Posterior cingulate gyrus (tissue), 11 donors: ENCODE results near the gene CD83.
"Not testable (repeated sequence)": the region's sequence is repeated elsewhere in the genome, so short reads cannot be mapped to it uniquely, and the experiment has no call there.

ENCODE experiments used
- DNase-seq, 10 donors: peaks; one replicate each; pipeline versions ENCODE4 v3.0.0 to v3.0.0-alpha.2; 2020 to 2021; ENCODE audit warnings: mixed read lengths in 3 of 10
- intact Hi-C: fragments of 100-400 bp; cut with DNase I; formaldehyde crosslinking; loops from one replicate; pipeline ENCODE4 v1.15.1; 2023

CD83 gene

DNA sequence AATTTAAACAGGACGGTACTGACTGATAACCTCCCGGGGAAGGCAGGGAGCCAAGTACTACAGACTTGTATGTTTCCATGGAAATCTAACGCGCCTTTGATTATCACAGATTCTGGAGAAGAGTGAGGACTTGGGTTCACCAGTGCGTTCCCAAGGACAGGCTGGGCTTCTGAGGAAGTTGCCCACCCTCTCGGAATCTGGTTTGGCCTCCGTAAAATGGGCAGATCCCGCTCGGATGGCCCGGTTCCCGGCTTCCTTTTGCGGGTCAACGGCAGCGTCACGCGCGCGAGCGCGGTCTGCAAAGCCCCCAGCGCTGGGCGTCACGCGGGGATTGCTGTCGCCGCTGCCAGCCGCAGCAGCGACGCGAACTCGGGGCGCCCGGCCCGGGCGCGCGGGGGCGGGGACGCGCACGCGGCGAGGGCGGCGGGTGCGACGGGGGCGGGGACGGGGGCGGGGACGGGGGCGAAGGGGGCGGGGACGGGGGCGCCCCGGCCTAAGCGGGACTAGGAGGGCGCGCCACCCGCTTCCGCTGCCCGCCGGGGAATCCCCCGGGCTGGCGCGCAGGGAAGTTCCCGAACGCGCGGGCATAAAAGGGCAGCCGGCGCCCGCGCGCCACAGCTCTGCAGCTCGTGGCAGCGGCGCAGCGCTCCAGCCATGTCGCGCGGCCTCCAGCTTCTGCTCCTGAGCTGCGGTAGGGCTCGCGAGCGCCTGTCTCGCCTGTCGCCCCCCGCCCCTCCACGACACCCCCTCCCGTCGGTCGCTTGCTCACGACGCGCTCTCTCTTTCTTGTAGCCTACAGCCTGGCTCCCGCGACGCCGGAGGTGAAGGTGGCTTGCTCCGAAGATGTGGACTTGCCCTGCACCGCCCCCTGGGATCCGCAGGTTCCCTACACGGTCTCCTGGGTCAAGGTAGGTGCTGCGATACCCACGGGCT lies at the start of gene CD83:
Gene CD83, plus strand, starts transcription at position 615 of the 933 bp plus-strand sequence. Its CDS starts 40 bp downstream, at position 655.
- peak in 7 of 10 donors; percentile 24 to 92 (median 56) for DNase-seq

DNA sequence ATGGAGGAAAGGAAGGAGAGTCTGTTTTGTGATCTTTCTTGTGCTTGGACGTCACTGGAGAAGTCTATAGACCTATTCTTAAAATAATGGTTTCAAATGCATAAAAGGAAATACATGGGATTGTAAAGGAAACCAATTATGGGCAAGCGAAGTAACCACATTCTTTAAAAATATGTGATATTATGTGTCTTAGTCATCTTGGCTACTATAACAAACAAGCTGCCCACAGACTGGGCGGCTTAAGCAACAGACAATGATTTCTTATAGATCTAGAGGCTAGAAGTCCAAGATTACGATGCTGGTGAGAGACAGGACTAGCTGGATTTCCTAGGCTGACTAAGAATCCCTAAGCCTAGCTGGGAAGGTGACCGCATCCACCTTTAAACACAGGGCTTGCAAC lies 49.4 kb upstream of the CD83 start:
- no peak for DNase-seq
- intact Hi-C loops: loop anchor here (10.0 kb wide), 2 partner anchors 273 to 453 kb away; partner anchors contain the start of gene NOL7

More for the DNA sequence above, at the start of gene CD83:
- intact Hi-C loops: no loop called here

- intact Hi-C loops: loop anchor here (10.0 kb wide), 2 partner anchors 274 to 454 kb away; partner anchors contain the start of gene NOL7
These were observed 48.9 kb upstream of the CD83 start for GRCh38 chr6:14068623-14069022.

DNA sequence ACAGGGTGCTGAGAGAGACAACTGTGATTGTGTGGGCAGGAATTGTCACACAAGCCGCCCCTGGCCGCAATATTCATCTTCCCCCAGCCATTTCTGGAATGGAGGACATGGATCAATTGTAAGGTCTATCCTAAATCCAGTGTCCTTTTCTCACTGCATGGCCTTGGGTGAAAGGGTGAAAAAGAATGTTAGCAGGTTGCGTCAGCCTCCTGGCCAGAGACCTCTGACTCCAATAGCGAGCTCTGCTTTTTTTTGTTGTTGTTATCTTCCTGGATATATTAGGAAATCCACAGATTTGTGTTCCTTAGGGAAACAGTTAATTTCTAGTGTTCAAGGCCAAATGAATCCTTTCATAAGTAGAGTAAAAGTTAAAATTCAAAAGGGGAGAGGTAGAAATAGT lies 47.1 kb upstream of the CD83 start:
- DNase-seq: no peak
- intact Hi-C loops: no loop called here

More at GRCh38 chr6:14068623-14069022, 48.9 kb upstream of the CD83 start:
- DNase-seq: peak in 1 of 10 donors; percentile 68

GRCh38 chr6:14072084-14072483 lies 45.5 kb upstream of the CD83 start:
- DNase-seq: no peak
- intact Hi-C loops: no loop called here

DNA sequence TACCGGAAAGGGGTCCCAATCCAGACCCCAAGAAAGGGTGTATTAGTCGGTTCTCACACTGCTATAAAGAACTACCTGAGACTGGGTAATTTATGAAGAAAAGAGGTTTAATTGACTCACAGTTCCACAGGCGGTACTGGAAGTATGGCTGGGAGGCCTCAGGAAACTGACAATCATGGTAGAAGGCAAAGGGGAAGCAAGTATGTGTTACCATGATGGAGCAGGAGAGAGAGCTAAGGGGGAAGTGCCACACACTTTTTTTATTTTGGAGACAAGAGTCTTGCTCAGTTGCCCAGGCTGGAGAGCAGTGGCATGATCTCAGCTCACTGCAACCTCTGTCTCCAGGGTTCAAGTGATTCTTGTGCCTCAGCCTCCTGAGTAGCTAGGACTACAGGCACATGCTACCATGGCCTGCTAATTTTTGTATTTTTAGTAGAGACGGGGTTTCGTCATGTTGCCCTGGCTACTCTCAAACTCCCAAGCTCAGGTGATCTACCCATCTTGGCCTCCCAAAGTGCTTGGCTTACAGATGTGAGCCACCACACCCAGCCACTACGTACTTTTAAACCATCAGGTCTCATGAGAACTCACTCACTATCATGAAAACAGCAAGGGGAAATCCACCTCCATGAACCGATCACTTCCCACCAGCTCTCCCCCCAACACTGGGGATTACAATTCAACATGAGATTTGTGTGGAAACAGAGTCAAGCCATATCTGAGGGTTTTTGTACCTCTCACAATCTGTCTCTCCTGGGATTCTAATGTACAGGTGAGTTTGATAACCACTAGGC lies 43.8 kb upstream of the CD83 start:
- not testable (repeated sequence) for DNase-seq

GRCh38 chr6:14074476-14075094 lies 43.0 kb upstream of the CD83 start:
- intact Hi-C loops: no loop called here
- DNase-seq: no peak

More for the DNA sequence above, 43.8 kb upstream of the CD83 start:
- intact Hi-C loops: not testable (repeated sequence)

- intact Hi-C loops: no loop called here
- DNase-seq: no peak
These were observed 42.5 kb upstream of the CD83 start for GRCh38 chr6:14075095-14075503.

DNA sequence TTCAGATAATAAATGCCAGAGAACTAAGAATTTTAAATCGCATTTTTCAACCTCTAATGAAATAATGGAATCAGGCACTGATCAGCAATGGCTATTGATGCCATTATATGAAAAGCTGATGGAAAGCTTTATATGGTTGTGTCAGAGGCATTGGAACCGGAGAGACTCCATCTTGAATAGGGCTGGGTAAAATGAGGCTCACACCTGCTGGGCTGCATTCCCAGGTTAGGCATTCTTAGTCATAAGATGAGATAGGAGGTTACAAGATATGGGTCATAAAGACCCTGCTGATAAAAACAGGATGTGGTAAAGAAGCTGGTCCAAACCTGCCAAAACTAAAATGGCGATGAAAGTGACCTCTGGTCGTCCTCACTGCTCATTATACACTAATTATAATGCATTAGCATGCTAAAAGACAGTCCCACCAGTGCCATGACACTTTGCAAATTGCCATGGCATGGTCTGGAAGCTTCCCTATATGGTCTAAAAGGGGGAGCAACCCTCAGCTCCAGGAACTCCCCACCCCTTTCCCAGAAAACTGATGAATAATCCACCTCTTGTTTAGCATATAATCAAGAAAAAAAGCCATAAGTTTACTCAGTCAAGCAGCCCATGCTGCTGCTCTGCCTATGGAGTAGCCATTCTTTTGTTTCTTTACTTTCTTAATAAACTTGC lies 40.2 kb upstream of the CD83 start:
- DNase-seq: no peak
- intact Hi-C loops: no loop called here

DNA sequence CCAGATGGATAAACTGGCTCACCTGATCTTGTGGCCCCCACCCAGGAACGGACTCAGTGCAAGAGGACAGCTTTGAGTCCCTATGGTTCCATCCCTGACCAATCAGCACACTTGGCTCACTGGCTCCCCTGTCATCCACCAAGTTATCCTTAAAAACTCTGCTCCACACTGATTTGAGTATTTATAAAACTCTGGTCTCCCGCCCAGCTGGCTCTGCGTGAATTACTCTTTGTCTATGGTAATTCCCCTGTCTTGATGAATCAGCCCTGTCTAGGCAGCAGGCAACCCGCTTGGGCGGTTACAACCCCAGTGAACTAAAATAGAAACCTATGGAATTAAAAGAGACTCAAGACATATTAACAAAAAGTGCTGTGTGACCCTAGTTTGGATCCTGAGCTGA lies 38.1 kb upstream of the CD83 start:
- intact Hi-C loops: no loop called here
- no peak for DNase-seq

DNA sequence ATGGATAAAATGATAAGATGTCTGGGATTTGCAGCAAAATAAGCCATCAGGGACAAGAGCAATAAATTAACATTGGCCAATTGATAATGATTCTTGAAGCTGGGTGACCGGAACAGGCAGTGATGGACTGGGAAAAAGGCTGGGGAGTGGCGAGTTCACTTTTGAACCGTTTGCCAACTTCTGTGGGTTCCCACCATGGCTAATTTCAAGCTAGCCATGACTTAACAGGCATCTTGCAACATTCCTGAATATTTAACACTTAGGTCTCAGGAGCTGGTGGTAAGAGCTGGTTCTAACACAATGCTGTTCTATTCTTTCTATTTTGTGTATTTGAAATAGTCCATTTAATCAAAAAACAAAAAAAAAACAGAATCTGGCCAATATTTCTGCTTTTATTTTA lies 37.6 kb upstream of the CD83 start:
- intact Hi-C loops: no loop called here
- no peak for DNase-seq

DNA sequence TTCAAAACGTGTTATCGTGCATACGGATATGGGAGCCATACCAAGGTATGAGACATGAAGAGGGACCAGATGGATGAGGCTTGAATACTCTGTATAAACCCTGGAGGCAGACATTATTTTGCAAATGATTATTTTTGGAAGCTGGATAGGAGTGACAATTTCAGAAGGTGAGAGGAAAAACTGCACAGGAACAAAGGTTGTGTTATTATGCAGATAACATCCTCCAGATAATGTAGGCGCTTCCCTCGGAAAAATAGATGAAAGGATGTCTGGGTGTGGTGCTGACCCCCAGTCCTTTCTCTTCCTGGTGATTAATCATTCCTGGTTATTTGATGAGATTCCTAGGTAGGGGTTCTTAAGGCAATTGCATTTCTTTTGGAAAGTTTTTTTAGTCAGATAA lies 36.4 kb upstream of the CD83 start:
- intact Hi-C loops: no loop called here
- DNase-seq: no peak

- intact Hi-C loops: no loop called here
- no peak for DNase-seq
These were observed 34.8 kb upstream of the CD83 start for GRCh38 chr6:14082771-14083170.

GRCh38 chr6:14083262-14083661 lies 34.3 kb upstream of the CD83 start:
- no peak for DNase-seq
- intact Hi-C loops: no loop called here

GRCh38 chr6:14083751-14084150 lies 33.8 kb upstream of the CD83 start:
- intact Hi-C loops: no loop called here

DNA sequence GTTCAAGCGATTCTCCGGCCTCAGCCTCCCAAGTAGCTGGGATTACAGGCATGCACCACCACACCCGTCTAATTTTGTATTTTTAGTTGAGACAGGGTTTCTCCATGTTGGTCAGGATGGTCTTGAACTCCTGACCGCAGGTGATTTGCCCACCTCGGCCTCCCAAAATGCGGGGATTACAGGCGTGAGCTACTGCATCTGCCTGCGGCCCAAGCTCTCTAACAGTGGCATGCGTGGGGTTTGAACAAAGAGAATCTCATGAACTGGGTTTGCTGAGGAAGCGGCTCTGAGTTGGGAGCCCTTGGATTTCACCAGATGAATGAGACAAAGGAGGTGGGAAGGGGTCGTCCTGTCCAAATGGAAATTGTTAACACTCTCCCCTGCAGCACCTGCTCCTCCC lies 33.2 kb upstream of the CD83 start:
- DNase-seq: peak in 1 of 10 donors; percentile 63
- intact Hi-C loops: no loop called here

More at GRCh38 chr6:14083751-14084150, 33.8 kb upstream of the CD83 start:
- DNase-seq: no peak

DNA sequence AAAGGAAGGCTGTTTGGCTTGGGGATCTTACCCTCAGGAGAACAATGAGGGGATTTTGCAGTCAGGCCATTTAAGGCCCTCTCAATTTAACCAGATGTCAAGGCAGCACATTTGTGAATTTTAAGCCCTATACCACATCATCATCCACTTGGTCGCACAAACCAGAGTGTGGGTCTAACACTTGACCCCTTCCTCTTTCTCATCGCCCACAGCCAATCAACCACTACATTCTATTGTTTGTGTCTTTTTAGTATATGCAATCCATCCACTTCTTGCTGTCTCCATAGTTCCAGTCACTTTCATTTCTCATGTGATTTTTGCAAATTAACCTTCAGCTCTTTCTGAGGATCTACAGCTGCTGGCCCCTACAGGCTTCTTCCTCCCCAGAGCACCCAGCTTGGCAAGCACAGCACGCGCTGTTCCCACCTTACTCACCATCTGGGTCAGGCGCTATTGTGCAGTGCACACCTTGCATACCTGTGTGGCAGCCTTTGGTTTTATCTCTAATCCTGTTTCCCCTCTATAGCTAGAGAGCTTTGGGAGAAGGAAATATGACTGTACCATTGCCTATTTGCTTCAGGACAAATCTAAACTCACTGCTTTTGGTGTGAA lies 32.3 kb upstream of the CD83 start:
- no peak for DNase-seq
- intact Hi-C loops: no loop called here

DNA sequence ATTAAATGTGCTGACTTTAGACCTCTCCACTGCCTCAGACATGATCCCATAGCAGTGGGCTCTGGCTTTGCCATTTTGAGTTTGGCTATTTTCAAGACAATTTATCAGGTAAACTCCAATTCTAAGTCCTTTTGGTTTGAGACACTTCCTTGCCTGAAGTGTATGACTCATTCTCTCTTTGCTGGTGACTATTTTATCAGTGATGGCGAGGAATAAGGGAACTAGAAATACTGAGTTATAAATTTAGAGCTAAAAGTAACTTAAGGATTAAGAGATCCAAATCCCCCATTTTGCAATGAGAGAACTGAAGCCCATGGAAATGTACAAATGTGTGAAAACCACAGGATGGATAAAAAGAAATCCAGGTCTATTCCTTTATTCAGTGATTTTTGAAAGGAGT lies 30.9 kb upstream of the CD83 start:
- intact Hi-C loops: no loop called here
- no peak for DNase-seq

- intact Hi-C loops: no loop called here
- no peak for DNase-seq
These were observed 28.9 kb upstream of the CD83 start for GRCh38 chr6:14088600-14089192.
